ENCODE results near the gene PARD6G. TPM values are rescaled to one million over a fixed set of nuclear protein-coding genes. Genes with fewer than 3 reads are reported as not detected.

PARD6G gene
- total and polyA plus RNA-seq, 2 experiments from 2014 or later, result 8.0 to 8.7 TPM

GRCh38 chr18:80129672-80130367 is 117.5 kb downstream of the PARD6G start:
- no peak overlapping the region for H3K4me3 ChIP-seq
- no peak for DNase-seq (ENCODE audit: low read depth in 1 of 2, low spot score in 1 of 2)
- TF ChIP-seq CTCF (IDR thresholded peaks at IDR 0.05; ENCODE audit: low read depth, low read length), result no peak
- no peak overlapping the region for H3K27ac ChIP-seq
- H3K36me3 ChIP-seq, result peaks cover 12% of the 10 kb centered on the region
- no peaks in the 10 kb centered on the region for H3K27me3 ChIP-seq
- no peaks in the 10 kb centered on the region for H3K9me3 ChIP-seq (ENCODE audit: low read depth)
- H3K4me1 ChIP-seq (ENCODE audit: low read depth), result peaks cover 5% of the 10 kb centered on the region

- no peak overlapping the region for H3K27ac ChIP-seq
- DNase-seq (ENCODE audit: low read depth in 1 of 2, low spot score in 1 of 2), result no peak
- no peaks in the 10 kb centered on the region for H3K36me3 ChIP-seq
These were observed 119.7 kb downstream of the PARD6G start for GRCh38 chr18:80127635-80128034.

GRCh38 chr18:80126797-80127196 is 120.5 kb downstream of the PARD6G start:
- peaks cover 5% of the 10 kb centered on the region for H3K4me1 ChIP-seq (ENCODE audit: low read depth)
- no peaks in the 10 kb centered on the region for H3K27me3 ChIP-seq
- H3K4me3 ChIP-seq, result no peak overlapping the region
- H3K36me3 ChIP-seq, result no peaks in the 10 kb centered on the region
- DNase-seq (ENCODE audit: low read depth in 1 of 2, low spot score in 1 of 2), result no peak
- H3K9me3 ChIP-seq (ENCODE audit: low read depth), result no peaks in the 10 kb centered on the region
- TF ChIP-seq CTCF (IDR thresholded peaks at IDR 0.05; ENCODE audit: low read depth, low read length), result no peak
- no peak overlapping the region for H3K27ac ChIP-seq

More at GRCh38 chr18:80127635-80128034, 119.7 kb downstream of the PARD6G start:
- H3K4me1 ChIP-seq (ENCODE audit: low read depth), result peaks cover 5% of the 10 kb centered on the region
- H3K27me3 ChIP-seq, result no peaks in the 10 kb centered on the region
- H3K9me3 ChIP-seq (ENCODE audit: low read depth), result no peaks in the 10 kb centered on the region
- no peak overlapping the region for H3K4me3 ChIP-seq
- no peak for TF ChIP-seq CTCF (IDR thresholded peaks at IDR 0.05; ENCODE audit: low read depth, low read length)

- Histone ChIP-seq H3K9me3 (ENCODE audit: low read depth) (no peaks in the 10 kb centered on the region), H3K36me3 (peaks cover 3% of the 10 kb centered on the region), H3K27ac (no peak overlapping the region), H3K4me3 (no peak overlapping the region), H3K27me3 (no peaks in the 10 kb centered on the region), H3K4me1 (ENCODE audit: low read depth) (peaks cover 3% of the 10 kb centered on the region)
- no peak for TF ChIP-seq CTCF (IDR thresholded peaks at IDR 0.05; ENCODE audit: low read depth, low read length)
- no peak for DNase-seq (ENCODE audit: low read depth in 1 of 2, low spot score in 1 of 2)
These were observed 123.2 kb downstream of the PARD6G start for GRCh38 chr18:80124131-80124530.

GRCh38 chr18:80120932-80121331 is 126.4 kb downstream of the PARD6G start:
- Histone ChIP-seq H3K9me3 (ENCODE audit: low read depth) (no peaks in the 10 kb centered on the region), H3K27ac (no peak overlapping the region), H3K4me3 (no peak overlapping the region), H3K36me3 (peaks cover 11% of the 10 kb centered on the region), H3K4me1 (ENCODE audit: low read depth) (peaks cover 9% of the 10 kb centered on the region), H3K27me3 (no peaks in the 10 kb centered on the region)
- no peak for DNase-seq (ENCODE audit: low read depth in 1 of 2, low spot score in 1 of 2)
- TF ChIP-seq CTCF (IDR thresholded peaks at IDR 0.05; ENCODE audit: low read depth, low read length), result no peak

Data from cardiac muscle cell (in vitro differentiated cells and primary cell).